Measurements from ENCODE around the gene PAXIP1.

The PAXIP1 gene

GRCh38 chr7:154913638-154914307 is 89.2 kb downstream of the PAXIP1 start:
- DNase-seq (ENCODE audit: extremely low read depth in 1 of 2, low read depth in 1 of 2), result peak; percentile 72 to 82

- no peak for DNase-seq (ENCODE audit: extremely low read depth in 1 of 2, low read depth in 1 of 2)
Observed at GRCh38 chr7:154912871-154913637, 89.9 kb downstream of the PAXIP1 start.

DNA sequence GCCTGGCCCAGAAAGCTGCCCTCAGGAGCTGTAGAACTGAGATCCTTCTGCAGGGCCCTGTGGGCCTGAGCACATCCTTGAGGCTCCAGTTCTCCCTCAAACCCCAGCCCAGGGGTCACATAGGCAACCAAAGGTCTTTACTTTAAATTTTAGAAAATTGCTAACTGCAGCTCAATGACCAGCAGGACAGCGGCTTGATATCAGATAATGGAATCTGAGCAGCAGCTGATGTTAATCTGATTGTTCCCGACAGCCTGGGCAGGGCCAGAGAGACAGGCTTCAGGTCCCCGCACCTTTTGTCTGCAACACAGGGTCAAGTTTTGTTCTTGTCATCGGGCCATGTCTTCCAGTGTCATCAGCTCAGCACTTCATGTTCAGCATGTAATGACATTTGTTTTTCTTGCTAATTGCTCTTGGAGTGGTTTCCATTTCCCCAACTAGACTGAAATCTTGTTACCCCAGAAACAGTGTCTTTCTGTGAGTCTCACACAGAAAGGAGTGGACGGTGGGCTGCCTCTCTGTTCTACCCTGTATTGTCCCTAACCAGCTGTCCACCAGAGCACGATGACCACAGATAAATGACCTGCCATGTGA is 91.0 kb downstream of the PAXIP1 start:
- no peak for DNase-seq (ENCODE audit: extremely low read depth in 1 of 2, low read depth in 1 of 2)

DNA sequence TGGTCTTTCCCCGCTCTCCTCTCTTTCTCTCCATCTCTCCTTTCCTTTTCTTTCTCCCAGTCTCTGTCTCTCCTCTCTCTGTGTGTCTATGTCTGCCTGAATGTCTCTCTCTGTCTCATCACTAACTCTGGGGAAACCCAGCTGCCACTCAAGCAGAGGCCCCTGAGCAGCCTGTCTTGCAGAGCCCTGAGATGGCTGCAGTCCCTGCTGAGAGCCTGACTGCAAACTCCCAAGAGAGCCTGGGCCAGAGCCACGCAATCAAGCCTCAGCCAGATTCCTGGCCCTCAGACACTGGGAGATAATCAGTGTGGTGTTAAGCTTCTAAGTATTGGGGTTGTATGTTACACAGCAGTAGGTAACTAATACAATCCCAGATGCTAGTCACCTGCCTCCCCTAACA is 91.5 kb downstream of the PAXIP1 start:
- DNase-seq (ENCODE audit: extremely low read depth in 1 of 2, low read depth in 1 of 2), result no peak

DNA sequence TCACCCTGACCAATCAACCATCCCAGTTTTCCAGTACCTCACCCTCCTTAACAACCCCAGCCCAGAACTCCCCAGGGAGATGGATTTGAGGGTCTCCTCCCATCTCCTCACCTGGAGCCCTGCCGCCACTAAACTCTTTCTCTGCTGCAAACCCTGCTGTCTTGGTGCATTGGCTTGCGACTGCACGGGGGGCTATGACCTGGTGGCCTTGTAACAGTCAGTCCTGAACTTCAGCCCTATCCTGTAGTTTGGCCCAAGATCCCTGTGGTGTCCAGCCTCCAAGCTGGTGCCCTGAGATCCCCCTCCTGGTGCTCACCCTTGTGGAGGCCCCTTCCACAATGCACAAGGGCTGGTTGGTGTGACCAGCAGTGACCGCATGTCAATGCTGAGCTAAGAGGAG is 91.9 kb downstream of the PAXIP1 start:
- no peak for DNase-seq (ENCODE audit: extremely low read depth in 1 of 2, low read depth in 1 of 2)

DNA sequence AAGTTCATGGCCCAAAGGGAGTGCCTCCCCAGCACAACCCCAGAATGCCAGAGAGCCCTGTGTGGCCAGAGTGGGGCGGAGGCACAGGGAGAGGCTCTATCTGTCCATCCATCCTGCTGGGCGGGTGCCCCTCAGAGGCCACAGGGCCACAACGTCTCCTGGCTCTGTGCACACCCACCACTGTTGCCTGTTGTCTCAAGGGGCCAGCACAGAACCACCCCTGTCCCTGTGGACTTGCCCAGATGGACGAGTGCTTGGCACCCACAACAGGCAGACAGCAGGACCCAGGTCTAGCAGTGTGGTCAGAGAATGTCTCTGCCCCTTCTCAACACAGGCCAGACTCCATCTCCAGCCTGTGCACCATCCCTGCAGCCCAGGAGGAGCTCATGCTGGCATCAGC is 92.8 kb downstream of the PAXIP1 start:
- DNase-seq (ENCODE audit: extremely low read depth in 1 of 2, low read depth in 1 of 2), result no peak

DNA sequence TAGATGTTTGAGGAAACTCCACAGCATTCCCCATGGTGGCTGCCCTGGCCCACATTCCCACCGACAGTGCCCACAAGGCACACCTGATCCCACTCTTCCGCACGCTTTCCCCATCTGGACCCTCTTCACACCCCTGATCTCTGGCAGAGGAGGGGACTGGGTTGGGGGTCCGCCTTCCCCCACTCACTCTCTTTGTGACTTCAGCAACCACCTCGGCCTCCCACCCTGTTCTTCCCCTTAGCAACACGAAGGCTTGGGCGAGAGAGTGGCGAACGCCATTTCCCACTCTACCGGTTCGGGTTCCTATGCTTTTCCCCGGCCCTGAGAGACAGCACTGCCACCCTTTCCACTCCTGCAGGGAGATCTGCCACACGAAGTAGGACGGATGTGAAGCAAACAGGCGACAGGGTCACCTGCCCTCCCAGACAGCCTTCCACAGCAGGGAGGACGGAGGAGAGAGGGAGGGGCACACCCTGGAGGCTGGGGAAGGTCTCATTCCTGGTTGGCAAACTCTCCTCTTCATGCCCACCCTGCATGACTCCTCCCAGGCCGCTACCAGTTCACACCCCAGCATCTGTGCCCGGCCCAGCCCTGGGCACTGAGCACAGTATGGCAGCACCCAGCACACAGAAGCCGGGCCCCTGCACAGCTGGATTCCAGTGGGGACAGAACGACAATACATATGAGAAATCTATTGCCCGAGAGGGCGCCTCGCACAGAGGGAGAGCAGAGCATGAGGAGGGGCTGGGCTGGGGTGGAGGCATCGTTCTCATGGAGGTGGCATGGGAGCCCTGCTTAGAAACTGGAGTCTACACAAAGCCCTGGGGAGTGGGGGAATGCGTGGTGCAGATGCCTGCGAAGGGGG is 93.5 kb downstream of the PAXIP1 start:
- DNase-seq (ENCODE audit: extremely low read depth in 1 of 2, low read depth in 1 of 2), result no peak

DNA sequence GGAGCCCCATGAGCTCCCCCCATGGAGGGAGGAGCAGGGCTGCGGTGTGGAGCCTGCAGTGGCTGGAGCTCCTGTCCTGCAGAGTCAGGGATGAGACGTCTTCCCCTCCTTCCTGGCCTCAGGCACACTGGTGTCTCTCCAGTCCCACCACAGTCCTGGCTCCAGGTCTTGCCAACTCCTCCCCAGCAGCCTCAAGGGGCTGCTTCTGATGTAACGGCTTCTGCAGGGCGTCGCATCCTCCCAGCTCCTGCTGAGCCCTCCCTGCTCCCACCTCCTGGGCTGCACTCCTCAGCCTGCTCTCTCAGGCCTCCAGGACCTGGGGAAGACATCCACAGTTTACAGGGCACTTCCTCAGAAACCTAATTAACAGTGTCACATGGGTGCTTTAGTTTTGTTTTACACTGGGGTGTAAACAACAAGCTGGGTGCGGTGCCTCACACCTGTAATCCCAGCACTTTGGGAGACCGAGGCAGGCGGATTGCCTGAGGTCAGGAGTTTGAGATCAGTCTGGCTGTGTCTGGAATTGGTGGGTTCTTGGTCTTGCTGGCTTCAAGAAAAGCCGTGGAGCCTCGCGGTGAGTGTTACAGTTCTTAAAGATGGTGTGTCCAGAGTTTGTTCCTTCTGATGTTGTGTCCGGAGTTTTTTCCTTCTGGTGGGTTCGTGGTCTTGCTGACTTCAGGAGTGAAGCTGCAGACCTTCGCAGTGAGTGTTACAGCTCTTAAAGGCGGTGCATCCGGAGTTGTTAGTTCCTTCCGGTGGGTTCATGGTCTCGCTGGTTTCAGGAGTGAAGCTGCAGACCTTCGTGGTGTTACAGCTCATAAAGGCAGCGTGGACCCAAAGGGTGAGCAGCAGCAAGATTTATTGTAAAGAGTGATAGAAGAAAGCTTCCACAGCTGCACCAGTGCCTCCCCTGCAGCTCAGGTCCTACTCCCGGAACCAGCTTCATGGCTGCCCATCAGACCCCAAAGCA is 95.0 kb downstream of the PAXIP1 start:
- no peak for DNase-seq (ENCODE audit: extremely low read depth in 1 of 2, low read depth in 1 of 2)

GRCh38 chr7:154906736-154907355 is 96.1 kb downstream of the PAXIP1 start:
- DNase-seq (ENCODE audit: extremely low read depth in 1 of 2, low read depth in 1 of 2), result no peak

GRCh38 chr7:154906201-154906600 is 96.7 kb downstream of the PAXIP1 start:
- DNase-seq (ENCODE audit: extremely low read depth in 1 of 2, low read depth in 1 of 2), result no peak

- DNase-seq (ENCODE audit: extremely low read depth in 1 of 2, low read depth in 1 of 2), result no peak
Observed at GRCh38 chr7:154905615-154906014, 97.3 kb downstream of the PAXIP1 start.

DNA sequence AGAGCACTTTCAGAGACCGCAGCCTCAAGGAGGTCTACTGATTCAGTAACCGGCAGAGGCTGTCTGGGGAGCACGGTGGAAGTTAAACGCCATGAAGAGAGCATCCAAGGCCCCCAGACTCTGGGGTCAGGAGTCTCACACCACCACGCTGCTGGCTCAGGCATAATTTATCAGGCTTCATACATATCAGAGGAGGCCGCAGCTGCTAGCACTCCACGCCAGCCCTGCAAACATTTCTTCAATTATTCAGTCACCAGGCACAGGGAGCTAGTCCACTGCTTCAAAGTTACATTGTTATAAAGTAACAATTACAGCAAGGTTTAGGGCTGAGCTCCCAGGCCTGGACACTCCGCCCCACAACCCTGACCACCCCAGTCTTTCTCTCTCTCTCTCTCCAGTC is 97.8 kb downstream of the PAXIP1 start:
- DNase-seq (ENCODE audit: extremely low read depth in 1 of 2, low read depth in 1 of 2), result no peak

GRCh38 chr7:154903083-154903731 is 99.7 kb downstream of the PAXIP1 start:
- no peak for DNase-seq (ENCODE audit: extremely low read depth in 1 of 2, low read depth in 1 of 2)

GRCh38 chr7:154902600-154903082 is 100.3 kb downstream of the PAXIP1 start:
- DNase-seq (ENCODE audit: extremely low read depth in 1 of 2, low read depth in 1 of 2), result no peak

- no peak for DNase-seq (ENCODE audit: extremely low read depth in 1 of 2, low read depth in 1 of 2)
Observed at GRCh38 chr7:154899862-154900261, 103.1 kb downstream of the PAXIP1 start.

GRCh38 chr7:154898973-154899855 is 103.7 kb downstream of the PAXIP1 start:
- DNase-seq (ENCODE audit: extremely low read depth in 1 of 2, low read depth in 1 of 2), result no peak

- DNase-seq (ENCODE audit: extremely low read depth in 1 of 2, low read depth in 1 of 2), result no peak
Observed at GRCh38 chr7:154896076-154896475, 106.8 kb downstream of the PAXIP1 start.

Data from activated CD8-positive, alpha-beta memory T cell treated with anti-CD3 and anti-CD28 coated beads for 1 hour (primary cell).